Measurements from ENCODE around the gene SEMA6A. TPM values are rescaled to one million over a fixed set of nuclear protein-coding genes. Genes with fewer than 3 reads are reported as not detected.

The SEMA6A gene
- total RNA-seq, 1 donor from 2014 or later: 46.9 TPM

GRCh38 chr5:116577064-116577788 is 2.6 kb upstream of the SEMA6A start:
- peak; percentile 5 for DNase-seq

GRCh38 chr5:116576053-116576713 is 1.6 kb upstream of the SEMA6A start:
- DNase-seq: peak; percentile 80

- peak; percentile 79 for DNase-seq
These were observed 866 bp upstream of the SEMA6A start for GRCh38 chr5:116575326-116576052.

GRCh38 chr5:116573702-116574366 is 789 bp downstream of the SEMA6A start:
- DNase-seq: no peak

- DNase-seq: no peak
These were observed 1.3 kb downstream of the SEMA6A start for GRCh38 chr5:116573279-116573701.

- no peak for DNase-seq
These were observed 2.0 kb downstream of the SEMA6A start for GRCh38 chr5:116572350-116573278.

- DNase-seq: no peak
These were observed 2.9 kb downstream of the SEMA6A start for GRCh38 chr5:116571568-116572349.

- no peak for DNase-seq
These were observed 4.6 kb downstream of the SEMA6A start for GRCh38 chr5:116569999-116570398.

- no peak for DNase-seq
These were observed 7.5 kb downstream of the SEMA6A start for GRCh38 chr5:116567106-116567505.

- no peak for DNase-seq
These were observed 8.4 kb downstream of the SEMA6A start for GRCh38 chr5:116566251-116566650.

GRCh38 chr5:116564756-116565490 is 9.7 kb downstream of the SEMA6A start:
- no peak for DNase-seq

GRCh38 chr5:116564312-116564711 is 10.3 kb downstream of the SEMA6A start:
- no peak for DNase-seq

- DNase-seq: no peak
These were observed 10.8 kb downstream of the SEMA6A start for GRCh38 chr5:116563736-116564308.

- DNase-seq: no peak
These were observed 12.0 kb downstream of the SEMA6A start for GRCh38 chr5:116562669-116563068.

GRCh38 chr5:116561658-116562057 is 13.0 kb downstream of the SEMA6A start:
- DNase-seq: no peak

- DNase-seq: no peak
These were observed 14.9 kb downstream of the SEMA6A start for GRCh38 chr5:116559673-116560164.

- DNase-seq: no peak
These were observed 15.4 kb downstream of the SEMA6A start for GRCh38 chr5:116559239-116559638.

GRCh38 chr5:116557669-116558271 is 16.9 kb downstream of the SEMA6A start:
- DNase-seq: no peak

- DNase-seq: no peak
These were observed 19.9 kb downstream of the SEMA6A start for GRCh38 chr5:116554764-116555163.
